K562 (cell line): Measurements from ENCODE around the gene ATL1. TPM values are rescaled to one million over a fixed set of nuclear protein-coding genes. Genes with fewer than 3 reads are reported as not detected.

ENCODE experiments used
- ATAC-seq: fragments of 200-7000 bp; cut with Tn5 transposase; 3 replicates; pipeline ENCODE4 v1.9.1; 2020; ENCODE audit warnings: moderate library complexity
- BruUV-seq: library from RNA; stranded (reverse); fragments of 400-500 nt; replicated peaks from 2 replicates; lab custom pipeline; 2021; lab: Mats Ljungman, UMichigan
- CTCF ChIA-PET: fragments of 300-600 bp; formaldehyde crosslinking; extraction: SDS; loops from one replicate; lab custom pipeline; 2021; ENCODE audit warnings: low intra/inter-chr PET ratio; lab: Yijun Ruan, JAX
- POLR2A ChIA-PET: fragments of 300-600, 350-650 bp; sonication (Branson Sonifier 250); formaldehyde crosslinking; extraction: SDS; loops from one replicate; lab custom pipeline; 2021; ENCODE audit warnings: antibody characterized with exemption, inconsistent platforms; lab: Yijun Ruan, JAX
- DNase-seq, 4 experiments: peaks; one replicate each; pipeline versions ENCODE4 v3.0.0 to v3.0.0-alpha.2; 2011 to 2018; ENCODE audit warnings: low spot score in 3 of 4, mixed read lengths in 3 of 4; ENCODE audit errors: extremely low read depth in 1 of 4
- FAIRE-seq: peaks from 2 replicates; lab custom pipeline; 2011; peaks lifted over from hg19 to GRCh38; lab: Jason Lieb, UNC
- H2AFZ ChIP-seq: 2 replicates; pipeline ENCODE4 v1.6.0; 2011; ENCODE audit warnings: low read depth, low read length, control low read depth, inconsistent platforms
- H3K27ac ChIP-seq: fragments of 200-600 bp; 3 replicates; pipeline ENCODE4 v1.8.0; 2011; ENCODE audit warnings: low read depth, mild to moderate bottlenecking, control low read depth, inconsistent platforms, low read length, moderate library complexity, mixed read lengths; ENCODE audit errors: extremely low read depth
- H3K27me3 ChIP-seq, 2 experiments: fragments of 300-600 bp in 1 of 2; 2 replicates in 1 of 2; 3 replicates in 1 of 2; pipeline versions ENCODE4 v1.6.0 to v1.8.0; 2011; ENCODE audit warnings: inconsistent platforms in 2 of 2, low read length in 2 of 2, mild to moderate bottlenecking in 1 of 2, mixed read lengths in 1 of 2, moderate library complexity in 1 of 2; ENCODE audit not compliant: control insufficient read depth in 2 of 2, insufficient read depth in 2 of 2
- H3K36me3 ChIP-seq: fragments of 300-600 bp; 3 replicates; pipeline ENCODE4 v1.8.0; 2011; ENCODE audit warnings: mild to moderate bottlenecking, low read length, inconsistent platforms; ENCODE audit not compliant: control insufficient read depth, insufficient read depth
- H3K4me1 ChIP-seq, 2 experiments: fragments of 200-600 bp in 1 of 2; replicated peaks in 1 of 2; 2 replicates in 1 of 2; 3 replicates in 1 of 2; pipeline versions ENCODE4 v1.5.1 to v1.8.0; 2011; ENCODE audit warnings: inconsistent platforms in 2 of 2, low read length in 2 of 2, mild to moderate bottlenecking in 1 of 2, mixed read lengths in 1 of 2, moderate library complexity in 1 of 2; ENCODE audit not compliant: control insufficient read depth in 2 of 2, insufficient read depth in 2 of 2
- H3K4me2 ChIP-seq: 2 replicates; pipeline ENCODE4 v1.6.1; 2011; ENCODE audit warnings: low read length, control low read depth, inconsistent platforms, mixed read lengths; ENCODE audit not compliant: insufficient read depth
- H3K4me3 ChIP-seq: fragments of 200-600 bp; sonication (generic), shearing (Covaris generic); 2 replicates; pipeline ENCODE4 v1.5.1; 2016; ENCODE audit warnings: control low read depth, inconsistent platforms
- H3K79me2 ChIP-seq: fragments of 200-600 bp; 3 replicates; pipeline ENCODE4 v1.8.0; 2011; ENCODE audit warnings: low read length, inconsistent platforms; ENCODE audit not compliant: control insufficient read depth, insufficient read depth
- H3K9ac ChIP-seq, 2 experiments: 2 replicates each; pipeline versions ENCODE4 v1.6.0 to v1.6.1; 2011; ENCODE audit warnings: low read depth in 2 of 2, low read length in 2 of 2, control low read depth in 1 of 2, inconsistent platforms in 1 of 2, mild to moderate bottlenecking in 1 of 2, mixed read lengths in 1 of 2; ENCODE audit not compliant: insufficient read depth in 1 of 2
- H3K9me1 ChIP-seq: one replicate; pipeline ENCODE4 v1.6.0; 2011; ENCODE audit warnings: inconsistent platforms, mild to moderate bottlenecking, low read length, moderate library complexity; ENCODE audit not compliant: control insufficient read depth, insufficient read depth
- H3K9me3 ChIP-seq: replicated peaks from 2 replicates; pipeline ENCODE4 v1.5.1; 2011; ENCODE audit warnings: low read depth, low read length, inconsistent platforms; ENCODE audit not compliant: control insufficient read depth, insufficient read depth
- H4K20me1 ChIP-seq: replicated peaks from 2 replicates; pipeline ENCODE4 v1.6.1; 2011; ENCODE audit warnings: low read length, inconsistent platforms, mixed read lengths; ENCODE audit not compliant: control insufficient read depth, insufficient read depth
- FOXJ3 ChIP-seq: sonication (generic); formaldehyde crosslinking; IDR thresholded peaks from 2 replicates; pipeline ENCODE4 v1.4.0; 2020; ENCODE audit warnings: mild to moderate bottlenecking, missing genetic modification reagents
- FOXP1 ChIP-seq: sonication (generic); formaldehyde crosslinking; IDR thresholded peaks from 2 replicates; pipeline ENCODE4 v1.8.0; 2022; ENCODE audit warnings: mild to moderate bottlenecking, missing genetic modification reagents
- HDGF ChIP-seq: fragments of 450-650 bp; IDR thresholded peaks from 2 replicates; pipeline ENCODE4 v1.6.1; 2016
- NFE2 ChIP-seq: IDR thresholded peaks from 2 replicates; pipeline ENCODE4 v1.6.1; 2014; ENCODE audit warnings: antibody characterized with exemption, low read depth
- PCBP1 ChIP-seq: fragments of 200-400 bp; formaldehyde crosslinking; IDR thresholded peaks from 2 replicates; pipeline ENCODE4 v1.6.1; 2018; ENCODE audit warnings: mild to moderate bottlenecking, low read depth, low read length; ENCODE audit not compliant: poor library complexity, severe bottlenecking
- POLR3A ChIP-seq: IDR thresholded peaks from 2 replicates; pipeline ENCODE4 v1.6.1; 2011; ENCODE audit warnings: borderline replicate concordance, mild to moderate bottlenecking, moderate library complexity; ENCODE audit not compliant: insufficient read length, insufficient read depth; ENCODE audit errors: extremely low read depth
- PRMT5 ChIP-seq: sonication (generic); formaldehyde crosslinking; IDR thresholded peaks from 2 replicates; pipeline ENCODE4 v1.5.0; 2020; ENCODE audit warnings: missing genetic modification reagents
- SRSF3 ChIP-seq: fragments of 200-400 bp; formaldehyde crosslinking; IDR thresholded peaks from 2 replicates; pipeline ENCODE4 v1.6.1; 2016; ENCODE audit warnings: mild to moderate bottlenecking, low read length, moderate library complexity; ENCODE audit not compliant: insufficient read depth
- THRAP3 ChIP-seq: fragments of 450-650 bp; IDR thresholded peaks from 2 replicates; pipeline ENCODE4 v1.6.1; 2016; ENCODE audit warnings: mild to moderate bottlenecking, inconsistent platforms, borderline replicate concordance
- ZBTB43 ChIP-seq: sonication (generic); formaldehyde crosslinking; IDR thresholded peaks from 2 replicates; pipeline ENCODE4 v1.8.0; 2023; ENCODE audit warnings: mild to moderate bottlenecking, missing genetic modification reagents
- ZNF77 ChIP-seq: fragments of 250-450 bp; sonication (Bioruptor Pico); IDR thresholded peaks from 2 replicates; pipeline ENCODE4 v1.5.0; 2020
- ZNF785 ChIP-seq: fragments of 250-450 bp; sonication (Bioruptor Pico); IDR thresholded peaks from 2 replicates; pipeline ENCODE4 v1.4.0; 2020; ENCODE audit warnings: mild to moderate bottlenecking
- whole genome bisulfite sequencing: fragments of 100-300 bp; shearing (Covaris generic); methylation state at CpG from one replicate; pipeline ENCODE4 v1.1.6; 2016; ENCODE audit warnings: low coverage, mixed read lengths; ENCODE audit not compliant: insufficient coverage; ENCODE audit errors: missing lambda C conversion rate; 5-methylcytosine and 5-hydroxymethylcytosine counted together
- in situ Hi-C: fragments of 300-500 bp; cut with MboI; formaldehyde crosslinking; loops from 4 replicates; pipeline ENCODE4 v1.15.0; 2018; ENCODE audit warnings: inconsistent platforms, mixed read lengths
- intact Hi-C: fragments of 100-400 bp; cut with micrococcal nuclease; formaldehyde crosslinking; loops from 2 replicates; pipeline ENCODE4 v1.14.2; 2022
- polyA plus RNA-seq, 8 experiments: library from polyadenylated mRNA; depleted of rRNA in 4 of 8; stranded (reverse) in 5 of 8; unstranded in 3 of 8; fragments of >200 nt; fragmentation: Nextera tagmentation in 2 of 8; fragmentation: Illumina TruSeq in 1 of 8; extraction: Ambion mirVana in 2 of 8; extraction: Trizol in 1 of 8; gene quantifications; 2 replicates each; pipeline versions ENCODE4 v1.2.1 to v1.2.3, GENCODE V29; 2011 to 2014; ENCODE audit warnings: inconsistent platforms in 1 of 8, missing spikeins in 1 of 8
- total RNA-seq, 7 experiments: library from RNA; depleted of rRNA in 6 of 7; stranded (reverse); fragments of >200 nt in 6 of 7; fragmentation: Illumina TruSeq in 2 of 7; extraction: Trizol in 2 of 7; gene quantifications; 2 replicates each; pipeline versions ENCODE4 v1.2.1 to v1.2.3, GENCODE V29; 2011 to 2021; ENCODE audit warnings: low replicate concordance in 1 of 7
- TF ChIP-seq, protein P1 (sequence below): fragments of 250-450 bp; sonication (Bioruptor Pico); IDR thresholded peaks from 2 replicates; pipeline ENCODE4 v1.8.0; 2021; ENCODE audit warnings: moderate library complexity, mild to moderate bottlenecking, inconsistent platforms

The ATL1 gene
- total and polyA plus RNA-seq, 9 of the 15 experiments (the other 6 are each of a cell fraction or from before 2014, with no cell fraction given): 0.04 to 0.16 (median 0.07) TPM; not detected in 4

GRCh38 chr14:50594577-50595316, 34.8 kb downstream of the ATL1 start:
- H3K9me1 ChIP-seq: no peaks in the 10 kb centered on the region
- H3K36me3 ChIP-seq: no peaks in the 10 kb centered on the region
- ATAC-seq (no peak; the same call in 2 of the 3 replicates), DNase-seq (no peak), FAIRE-seq (no peak)
- H2AFZ ChIP-seq: no peak overlapping the region
- no peaks in the 10 kb centered on the region for H4K20me1 ChIP-seq
- H3K27me3 ChIP-seq: no peaks in the 10 kb centered on the region; a peak in 1 of 5 replicates
- intact Hi-C loops (no loop called here), in situ Hi-C loops (no loop called here)
- ChIA-PET POLR2A (interaction anchor here (0.9 kb wide), 1 partner anchor 18 kb away, joined by 3 read pairs; no protein-coding TSS in a partner anchor), CTCF (no interaction called here)
- TF ChIP-seq SRSF3 (no peak), THRAP3 (no peak), NFE2 (no peak), PRMT5 (CRISPR knock-in tag) (no peak), PCBP1 (no peak), ZNF785 (CRISPR knock-in tag) (no peak), ZBTB43 (no peak), HDGF (no peak), POLR3A (no peak), FOXP1 (CRISPR knock-in tag) (no peak), FOXJ3 (no peak), ZNF77 (CRISPR knock-in tag) (no peak)
- TF ChIP-seq, protein P1, sequence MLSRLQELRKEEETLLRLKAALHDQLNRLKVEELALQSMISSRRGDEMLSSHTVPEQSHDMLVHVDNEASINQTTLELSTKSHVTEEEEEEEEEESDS (CRISPR knock-in tag): no peak
- no peak overlapping the region for H3K4me2 ChIP-seq
- no TSS peak for BruUV-seq
- no peak overlapping the region for H3K4me3 ChIP-seq
- H3K4me1 ChIP-seq: no peaks in the 10 kb centered on the region; a peak in 1 of 5 replicates
- H3K9ac ChIP-seq: no peak overlapping the region
- 17% methylated on average over 6 of the region's 8 CpGs for WGBS
- H3K79me2 ChIP-seq: no peaks in the 10 kb centered on the region
- H3K27ac ChIP-seq: no peak overlapping the region
- H3K9me3 ChIP-seq: no peaks in the 10 kb centered on the region
